Measurements from ENCODE around the gene SASS6.
A peak's percentile ranks its signal among the peaks of the same experiment; 100 is the strongest.

Gene SASS6

GRCh38 chr1:100109554-100110066 is 23.1 kb downstream of the SASS6 start:
- no peak overlapping the region for H3K4me3 ChIP-seq (ENCODE audit: low read depth, low read length)
- peaks cover 73% of the 10 kb centered on the region for H3K36me3 ChIP-seq (ENCODE audit: control insufficient read depth, insufficient read depth, low read length)
- H3K4me1 ChIP-seq (ENCODE audit: control insufficient read depth, insufficient read depth, low read length) = no peaks in the 10 kb centered on the region
- no peaks in the 10 kb centered on the region for H3K27me3 ChIP-seq (ENCODE audit: control insufficient read depth, insufficient read depth, low read length)
- no peaks in the 10 kb centered on the region for H3K9me3 ChIP-seq (ENCODE audit: control insufficient read depth, insufficient read depth, low read length)
- H3K9ac ChIP-seq (ENCODE audit: low read depth, low read length) = no peak overlapping the region
- no peak overlapping the region for H3K27ac ChIP-seq (ENCODE audit: low read depth, low read length)

DNA sequence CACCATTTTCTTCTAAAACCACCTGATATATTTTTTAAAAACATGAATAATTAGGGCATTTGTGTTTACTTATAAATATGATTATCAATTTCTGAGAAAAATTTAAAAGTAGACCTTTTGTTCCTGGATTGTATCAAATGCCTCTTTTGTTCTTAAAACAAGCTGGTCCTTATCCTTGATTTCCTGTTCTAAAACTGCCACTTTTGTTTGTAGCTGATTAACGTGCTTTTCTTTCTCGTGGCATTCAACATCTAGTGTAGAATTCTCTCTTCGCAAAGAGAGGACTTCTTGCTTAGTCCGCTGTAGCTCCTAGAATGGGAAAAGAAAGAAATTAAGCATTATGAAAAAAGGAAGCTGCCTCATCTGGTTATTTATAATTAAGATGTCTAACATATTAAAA is 25.0 kb downstream of the SASS6 start:
- H3K4me1 ChIP-seq (ENCODE audit: control insufficient read depth, insufficient read depth, low read length) = no peaks in the 10 kb centered on the region
- peaks cover 90% of the 10 kb centered on the region for H3K36me3 ChIP-seq (ENCODE audit: control insufficient read depth, insufficient read depth, low read length)
- no peaks in the 10 kb centered on the region for H3K27me3 ChIP-seq (ENCODE audit: control insufficient read depth, insufficient read depth, low read length)
- H3K9me3 ChIP-seq (ENCODE audit: control insufficient read depth, insufficient read depth, low read length) = no peaks in the 10 kb centered on the region
- H3K27ac ChIP-seq (ENCODE audit: low read depth, low read length) = no peak overlapping the region
- H3K4me3 ChIP-seq (ENCODE audit: low read depth, low read length) = no peak overlapping the region
- H3K9ac ChIP-seq (ENCODE audit: low read depth, low read length) = no peak overlapping the region

DNA sequence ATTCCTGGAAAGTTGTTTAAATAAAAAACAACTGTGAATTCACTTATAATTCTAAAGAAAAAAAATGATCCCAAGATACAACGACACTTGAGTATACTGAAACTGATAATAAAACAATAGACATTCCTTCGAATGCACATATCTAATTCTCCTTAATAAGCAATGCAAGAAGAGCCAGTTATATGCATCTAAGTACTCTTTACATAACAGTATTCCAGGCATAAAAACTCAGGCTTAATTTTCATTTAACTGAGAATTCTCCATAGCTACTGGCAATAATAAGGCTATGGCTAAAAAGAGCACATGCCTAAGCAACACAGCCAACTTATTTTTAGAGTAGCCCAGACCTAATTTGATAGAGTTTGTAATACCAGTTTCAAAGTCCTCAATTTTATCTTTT is 31.2 kb downstream of the SASS6 start:
- Histone ChIP-seq H3K27me3 (ENCODE audit: control insufficient read depth, insufficient read depth, low read length) (no peaks in the 10 kb centered on the region), H3K4me1 (ENCODE audit: control insufficient read depth, insufficient read depth, low read length) (no peaks in the 10 kb centered on the region), H3K9me3 (ENCODE audit: control insufficient read depth, insufficient read depth, low read length) (no peaks in the 10 kb centered on the region), H3K4me3 (ENCODE audit: low read depth, low read length) (no peak overlapping the region), H3K27ac (ENCODE audit: low read depth, low read length) (no peak overlapping the region), H3K36me3 (ENCODE audit: control insufficient read depth, insufficient read depth, low read length) (peaks cover 92% of the 10 kb centered on the region), H3K9ac (ENCODE audit: low read depth, low read length) (no peak overlapping the region)

GRCh38 chr1:100100202-100100601 is 32.5 kb downstream of the SASS6 start:
- H3K4me3 ChIP-seq (ENCODE audit: low read depth, low read length) = no peak overlapping the region
- peaks cover 92% of the 10 kb centered on the region for H3K36me3 ChIP-seq (ENCODE audit: control insufficient read depth, insufficient read depth, low read length)
- no peaks in the 10 kb centered on the region for H3K9me3 ChIP-seq (ENCODE audit: control insufficient read depth, insufficient read depth, low read length)
- no peaks in the 10 kb centered on the region for H3K27me3 ChIP-seq (ENCODE audit: control insufficient read depth, insufficient read depth, low read length)
- no peak overlapping the region for H3K9ac ChIP-seq (ENCODE audit: low read depth, low read length)
- no peak overlapping the region for H3K27ac ChIP-seq (ENCODE audit: low read depth, low read length)
- H3K4me1 ChIP-seq (ENCODE audit: control insufficient read depth, insufficient read depth, low read length) = no peaks in the 10 kb centered on the region

DNA sequence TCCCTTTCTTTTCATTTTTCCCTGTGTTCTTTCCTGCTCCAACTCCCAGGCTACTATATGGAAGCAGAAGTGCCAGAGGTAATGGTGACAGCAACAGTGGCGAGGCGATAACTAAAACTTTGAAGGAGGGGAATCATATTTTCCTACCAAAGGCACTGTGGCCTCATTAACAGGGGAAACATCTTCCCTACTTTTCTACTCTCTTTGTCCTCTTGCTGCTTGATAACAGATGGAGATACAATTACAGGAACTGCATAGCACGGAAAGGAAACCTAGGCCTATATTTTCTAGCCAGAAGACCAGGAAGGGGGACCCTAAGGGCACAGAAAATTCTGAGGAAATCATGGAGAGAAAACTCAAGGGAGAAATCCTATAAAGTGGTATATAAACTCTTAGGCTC is 42.3 kb downstream of the SASS6 start:
- Histone ChIP-seq H3K4me3 (ENCODE audit: low read depth, low read length) (no peak overlapping the region), H3K36me3 (ENCODE audit: control insufficient read depth, insufficient read depth, low read length) (peaks cover 43% of the 10 kb centered on the region), H3K27ac (ENCODE audit: low read depth, low read length) (no peak overlapping the region), H3K4me1 (ENCODE audit: control insufficient read depth, insufficient read depth, low read length) (no peaks in the 10 kb centered on the region), H3K9me3 (ENCODE audit: control insufficient read depth, insufficient read depth, low read length) (no peaks in the 10 kb centered on the region), H3K27me3 (ENCODE audit: control insufficient read depth, insufficient read depth, low read length) (no peaks in the 10 kb centered on the region), H3K9ac (ENCODE audit: low read depth, low read length) (no peak overlapping the region)

- H3K27me3 ChIP-seq (ENCODE audit: control insufficient read depth, insufficient read depth, low read length) = no peaks in the 10 kb centered on the region
- H3K4me1 ChIP-seq (ENCODE audit: control insufficient read depth, insufficient read depth, low read length) = no peaks in the 10 kb centered on the region
- H3K27ac ChIP-seq (ENCODE audit: low read depth, low read length) = no peak overlapping the region
- no peaks in the 10 kb centered on the region for H3K9me3 ChIP-seq (ENCODE audit: control insufficient read depth, insufficient read depth, low read length)
- no peak overlapping the region for H3K4me3 ChIP-seq (ENCODE audit: low read depth, low read length)
- H3K36me3 ChIP-seq (ENCODE audit: control insufficient read depth, insufficient read depth, low read length) = peaks cover 50% of the 10 kb centered on the region
- H3K9ac ChIP-seq (ENCODE audit: low read depth, low read length) = no peak overlapping the region
Measured at GRCh38 chr1:100089082-100089481, 43.6 kb downstream of the SASS6 start.

DNA sequence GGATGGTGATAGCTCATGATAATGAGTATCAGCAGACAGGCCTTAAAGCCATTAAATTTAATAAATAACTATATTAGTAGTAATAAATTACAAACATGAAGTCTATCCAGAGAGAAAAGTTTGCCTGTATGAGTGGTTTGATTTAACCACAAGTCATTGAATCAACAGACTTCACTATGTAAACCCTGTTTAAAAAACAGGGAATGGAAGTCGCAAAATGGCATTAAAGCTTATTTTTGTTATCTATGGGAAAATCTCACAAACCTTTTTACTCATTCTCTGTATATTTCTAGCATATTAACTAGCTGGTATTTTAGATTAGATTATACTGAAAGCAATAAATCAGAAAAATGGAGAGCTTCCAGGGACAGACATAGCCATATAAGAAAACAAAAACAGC is 45.3 kb downstream of the SASS6 start:
- Histone ChIP-seq H3K36me3 (ENCODE audit: control insufficient read depth, insufficient read depth, low read length) (peaks cover 53% of the 10 kb centered on the region), H3K4me3 (ENCODE audit: low read depth, low read length) (no peak overlapping the region), H3K27me3 (ENCODE audit: control insufficient read depth, insufficient read depth, low read length) (no peaks in the 10 kb centered on the region), H3K9me3 (ENCODE audit: control insufficient read depth, insufficient read depth, low read length) (no peaks in the 10 kb centered on the region), H3K9ac (ENCODE audit: low read depth, low read length) (no peak overlapping the region), H3K4me1 (ENCODE audit: control insufficient read depth, insufficient read depth, low read length) (no peaks in the 10 kb centered on the region), H3K27ac (ENCODE audit: low read depth, low read length) (no peak overlapping the region)

DNA sequence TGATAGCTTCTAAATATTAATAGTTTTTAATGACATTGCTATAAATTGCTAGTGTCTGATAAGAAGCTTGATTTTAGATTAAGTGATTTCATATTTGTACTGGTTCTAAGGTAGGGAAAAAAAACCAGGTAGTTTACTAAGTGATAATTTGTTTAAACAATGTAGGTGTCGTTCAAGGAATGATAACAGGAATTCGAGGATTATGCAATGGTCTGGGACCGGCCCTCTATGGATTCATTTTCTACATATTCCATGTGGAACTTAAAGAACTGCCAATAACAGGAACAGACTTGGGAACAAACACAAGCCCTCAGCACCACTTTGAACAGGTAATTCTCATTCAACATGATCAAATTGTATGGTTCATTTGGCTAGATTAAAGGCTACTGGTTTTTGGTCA is 52.4 kb downstream of the SASS6 start:
- Histone ChIP-seq H3K27me3 (ENCODE audit: control insufficient read depth, insufficient read depth, low read length) (no peaks in the 10 kb centered on the region), H3K4me1 (ENCODE audit: control insufficient read depth, insufficient read depth, low read length) (peaks cover 16% of the 10 kb centered on the region; the same call in 1 of the 2 replicates), H3K36me3 (ENCODE audit: control insufficient read depth, insufficient read depth, low read length) (peaks cover 80% of the 10 kb centered on the region), H3K9ac (ENCODE audit: low read depth, low read length) (no peak overlapping the region), H3K9me3 (ENCODE audit: control insufficient read depth, insufficient read depth, low read length) (no peaks in the 10 kb centered on the region), H3K4me3 (ENCODE audit: low read depth, low read length) (no peak overlapping the region), H3K27ac (ENCODE audit: low read depth, low read length) (no peak overlapping the region)

DNA sequence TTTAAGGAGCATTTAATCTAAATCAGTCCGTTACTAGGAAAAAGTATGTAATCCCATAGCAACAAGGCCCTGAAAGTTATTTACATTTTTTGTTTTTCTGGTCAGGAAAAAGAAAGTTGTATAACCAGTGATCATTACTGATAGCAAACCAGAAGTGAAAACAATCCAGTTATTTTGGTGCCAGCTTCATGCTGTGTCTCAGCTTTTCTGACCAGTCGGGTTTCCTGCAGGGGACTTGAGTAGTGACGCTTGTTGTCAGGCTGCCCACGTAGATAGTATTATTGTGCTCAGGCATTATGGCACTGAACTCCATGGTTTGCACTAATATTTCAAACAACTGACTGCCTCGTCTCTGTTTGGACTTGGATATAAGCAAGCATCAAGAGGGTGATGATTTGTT is 55.2 kb downstream of the SASS6 start:
- Histone ChIP-seq H3K27ac (ENCODE audit: low read depth, low read length) (no peak overlapping the region), H3K36me3 (ENCODE audit: control insufficient read depth, insufficient read depth, low read length) (peaks cover 70% of the 10 kb centered on the region), H3K9ac (ENCODE audit: low read depth, low read length) (no peak overlapping the region), H3K9me3 (ENCODE audit: control insufficient read depth, insufficient read depth, low read length) (no peaks in the 10 kb centered on the region), H3K27me3 (ENCODE audit: control insufficient read depth, insufficient read depth, low read length) (no peaks in the 10 kb centered on the region), H3K4me1 (ENCODE audit: control insufficient read depth, insufficient read depth, low read length) (peaks cover 16% of the 10 kb centered on the region; the same call in 1 of the 2 replicates), H3K4me3 (ENCODE audit: low read depth, low read length) (no peak overlapping the region)

DNA sequence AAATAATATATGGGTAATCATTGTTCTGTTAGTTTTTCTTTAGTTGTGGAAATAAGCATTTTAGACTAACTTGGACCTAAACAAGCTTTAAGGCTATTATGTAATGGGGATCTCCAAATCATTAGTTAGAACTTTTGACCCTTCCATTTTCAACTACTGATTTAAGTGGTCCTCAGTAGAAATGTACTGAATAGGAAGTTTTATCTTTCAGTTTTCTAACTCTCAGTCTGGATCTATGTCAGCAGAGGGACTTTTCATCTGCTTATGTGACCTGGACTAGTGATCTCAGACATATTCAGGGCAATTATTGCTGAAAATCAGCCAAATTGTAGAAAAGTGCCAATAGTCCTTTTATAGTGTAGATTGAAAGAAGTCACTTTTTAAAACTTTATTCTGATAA is 56.0 kb downstream of the SASS6 start:
- Histone ChIP-seq H3K27ac (ENCODE audit: low read depth, low read length) (peak overlapping the region; percentile 37), H3K4me1 (ENCODE audit: control insufficient read depth, insufficient read depth, low read length) (peaks cover 16% of the 10 kb centered on the region; the same call in 1 of the 2 replicates), H3K9me3 (ENCODE audit: control insufficient read depth, insufficient read depth, low read length) (no peaks in the 10 kb centered on the region), H3K36me3 (ENCODE audit: control insufficient read depth, insufficient read depth, low read length) (peaks cover 70% of the 10 kb centered on the region), H3K4me3 (ENCODE audit: low read depth, low read length) (no peak overlapping the region), H3K9ac (ENCODE audit: low read depth, low read length) (no peak overlapping the region), H3K27me3 (ENCODE audit: control insufficient read depth, insufficient read depth, low read length) (no peaks in the 10 kb centered on the region)

GRCh38 chr1:100076319-100076718 is 56.4 kb downstream of the SASS6 start:
- H3K9me3 ChIP-seq (ENCODE audit: control insufficient read depth, insufficient read depth, low read length) = no peaks in the 10 kb centered on the region
- H3K27me3 ChIP-seq (ENCODE audit: control insufficient read depth, insufficient read depth, low read length) = no peaks in the 10 kb centered on the region
- no peak overlapping the region for H3K9ac ChIP-seq (ENCODE audit: low read depth, low read length)
- peaks cover 16% of the 10 kb centered on the region; the same call in 1 of the 2 replicates for H3K4me1 ChIP-seq (ENCODE audit: control insufficient read depth, insufficient read depth, low read length)
- peak overlapping the region; percentile 44 for H3K27ac ChIP-seq (ENCODE audit: low read depth, low read length)
- H3K36me3 ChIP-seq (ENCODE audit: control insufficient read depth, insufficient read depth, low read length) = peaks cover 70% of the 10 kb centered on the region
- no peak overlapping the region for H3K4me3 ChIP-seq (ENCODE audit: low read depth, low read length)

- no peaks in the 10 kb centered on the region for H3K9me3 ChIP-seq (ENCODE audit: control insufficient read depth, insufficient read depth, low read length)
- H3K9ac ChIP-seq (ENCODE audit: low read depth, low read length) = no peak overlapping the region
- no peaks in the 10 kb centered on the region for H3K27me3 ChIP-seq (ENCODE audit: control insufficient read depth, insufficient read depth, low read length)
- peaks cover 70% of the 10 kb centered on the region for H3K36me3 ChIP-seq (ENCODE audit: control insufficient read depth, insufficient read depth, low read length)
- no peak overlapping the region for H3K4me3 ChIP-seq (ENCODE audit: low read depth, low read length)
- H3K4me1 ChIP-seq (ENCODE audit: control insufficient read depth, insufficient read depth, low read length) = peaks cover 16% of the 10 kb centered on the region; the same call in 1 of the 2 replicates
- H3K27ac ChIP-seq (ENCODE audit: low read depth, low read length) = peak overlapping the region; percentile 44
Measured at GRCh38 chr1:100075773-100076172, 57.0 kb downstream of the SASS6 start.

Data from HUES48 (cell line).